Natural killer cell treated with Interleukin-12 subunit alpha and Interleukin-12 subunit beta and Interleukin-15 and Interleukin-18, amount 100 ng/mL, for 72 hours (primary cell): Measurements from ENCODE around the gene CHRNB4. TPM values are rescaled to one million over a fixed set of nuclear protein-coding genes. Genes with fewer than 3 reads are reported as not detected.
"Not testable (repeated sequence)": the region's sequence is repeated elsewhere in the genome, so short reads cannot be mapped to it uniquely, and the experiment has no call there.

Experiments
- ATAC-seq, 2 donors: fragments of 150-1000 bp; cut with Tn5 transposase in 1 of 2; sonication (Bioruptor Pico), chemical (Tn5 transposase) in 1 of 2; 2 replicates each; pipeline ENCODE4 v1.10.0; 2021
- DNase-seq: peaks from one replicate; pipeline ENCODE4 v3.0.0; 2022; ENCODE audit warnings: low spot score
- H3K27ac Mint-ChIP-seq, 2 donors: 1 replicate in 1 of 2; 2 replicates in 1 of 2; pipeline ENCODE4 v1.8.0; 2022; ENCODE audit warnings: mixed read lengths in 2 of 2, mild to moderate bottlenecking in 1 of 2, moderate library complexity in 1 of 2
- H3K27me3 Mint-ChIP-seq, 2 donors: 1 replicate in 1 of 2; 2 replicates in 1 of 2; pipeline ENCODE4 v1.8.0; 2022; ENCODE audit warnings: mixed read lengths in 2 of 2
- H3K36me3 Mint-ChIP-seq: one replicate; pipeline ENCODE4 v1.8.0; 2022; ENCODE audit warnings: mixed read lengths
- H3K4me1 Mint-ChIP-seq, 2 donors: 1 replicate in 1 of 2; 2 replicates in 1 of 2; pipeline ENCODE4 v1.8.0; 2022; ENCODE audit warnings: low read depth in 2 of 2, mixed read lengths in 2 of 2, mild to moderate bottlenecking in 1 of 2
- H3K4me3 Mint-ChIP-seq: one replicate; pipeline ENCODE4 v1.8.0; 2022; ENCODE audit warnings: mixed read lengths
- H3K9me3 Mint-ChIP-seq: 2 replicates; pipeline ENCODE4 v1.8.0; 2022; ENCODE audit warnings: mixed read lengths
- total RNA-seq, 2 donors: library from RNA; stranded (reverse); gene quantifications; one replicate each; pipeline ENCODE4 v1.2.3, GENCODE V29; 2022

The CHRNB4 gene
- total RNA-seq, 2 donors from 2014 or later = not detected

DNA sequence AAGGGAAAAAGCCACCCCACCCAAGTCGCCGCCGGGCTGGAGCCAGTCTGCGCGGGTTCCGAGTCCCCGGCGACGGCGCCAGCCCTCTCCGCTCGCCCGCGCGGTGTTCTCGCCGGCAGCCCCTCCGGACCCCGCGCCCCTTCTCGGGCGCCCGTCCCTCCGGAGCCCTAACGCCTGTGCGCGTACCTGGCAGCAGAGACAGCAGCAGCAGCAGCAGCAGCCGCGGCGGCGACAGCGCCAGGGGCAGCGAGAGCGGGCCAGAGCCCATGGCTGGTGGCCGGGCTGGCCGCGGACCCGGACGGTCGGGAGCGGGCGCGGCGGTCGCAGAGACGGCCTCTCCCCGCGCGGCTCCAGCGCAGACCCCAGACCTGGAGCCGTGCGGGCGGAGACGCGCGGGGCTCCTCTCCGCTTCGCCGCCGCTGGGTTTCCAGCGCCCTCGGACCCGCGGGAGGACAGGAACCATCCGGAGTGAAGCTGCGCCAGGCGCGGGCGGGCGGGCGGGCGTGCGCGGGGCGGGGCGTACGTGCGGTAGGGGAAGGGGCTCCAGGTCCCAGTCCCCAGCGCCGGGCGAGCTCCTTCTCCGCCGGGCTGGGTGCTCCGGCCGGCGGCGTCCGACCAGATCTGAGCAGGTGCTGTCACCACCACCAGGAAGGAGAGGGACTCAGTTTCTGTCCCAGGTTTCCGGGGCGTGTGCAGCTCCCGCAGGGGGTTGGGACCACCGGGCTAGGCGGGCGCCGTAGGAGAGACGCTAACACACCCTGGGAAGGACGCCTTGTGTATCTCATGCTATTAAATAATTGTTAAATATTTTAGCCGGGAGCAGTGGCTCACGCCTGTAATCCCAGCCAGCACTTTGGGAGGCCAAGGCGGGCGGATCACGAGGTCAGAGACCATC lies 20.2 kb downstream of the CHRNB4 start, which contains the start of gene CHRNA3:
Gene CHRNA3 (minus strand): TSS at position 470 of the 895 bp plus-strand sequence. CDS start 202 bp downstream, at position 268.
- H3K27me3 Mint-ChIP-seq = peaks cover 33 to 42% of the 10 kb centered on the region in 2 donors
- H3K4me3 Mint-ChIP-seq = no peak within 1 kb of the TSS
- ATAC-seq = no peak
- no peak within 1 kb of the TSS for H3K27ac Mint-ChIP-seq
- no peaks in the 10 kb centered on the region for H3K9me3 Mint-ChIP-seq
- no peak for DNase-seq
- peaks cover 0 to 3% of the 10 kb centered on the region in 2 donors for H3K4me1 Mint-ChIP-seq
- H3K36me3 Mint-ChIP-seq = no peaks in the 10 kb centered on the region

DNA sequence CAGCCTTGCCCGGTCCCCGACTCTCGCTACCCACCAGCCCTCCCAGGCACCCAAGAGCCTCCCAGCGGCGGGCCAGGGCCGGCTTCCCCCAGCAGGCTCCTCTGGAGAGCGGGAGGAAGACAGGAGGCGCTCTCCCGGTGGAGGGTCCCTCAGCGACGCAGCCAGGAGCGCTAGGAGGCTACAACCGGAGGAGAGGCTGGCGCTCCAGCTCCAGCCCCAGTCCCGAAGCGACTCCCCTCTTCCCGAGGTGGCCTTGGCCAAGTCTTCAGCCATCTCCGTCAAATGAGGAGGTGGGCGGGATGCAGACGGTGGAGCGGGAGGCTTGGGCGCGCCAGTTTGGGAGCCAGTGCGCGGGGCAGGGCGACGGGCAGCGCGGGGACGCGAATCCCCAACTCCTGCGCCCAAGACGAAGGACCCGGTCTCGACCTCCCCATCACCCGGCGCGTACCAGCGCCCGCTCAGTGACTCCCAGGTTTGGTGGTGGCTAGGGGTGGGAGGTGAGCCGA lies 20.9 kb downstream of the CHRNB4 start:
- no peak overlapping the region for H3K27ac Mint-ChIP-seq
- H3K27me3 Mint-ChIP-seq = peaks cover 33 to 42% of the 10 kb centered on the region in 2 donors
- no peak for ATAC-seq
- peaks cover 0 to 3% of the 10 kb centered on the region in 2 donors for H3K4me1 Mint-ChIP-seq
- no peaks in the 10 kb centered on the region for H3K36me3 Mint-ChIP-seq
- no peak overlapping the region for H3K4me3 Mint-ChIP-seq
- H3K9me3 Mint-ChIP-seq = no peaks in the 10 kb centered on the region
- no peak for DNase-seq

DNA sequence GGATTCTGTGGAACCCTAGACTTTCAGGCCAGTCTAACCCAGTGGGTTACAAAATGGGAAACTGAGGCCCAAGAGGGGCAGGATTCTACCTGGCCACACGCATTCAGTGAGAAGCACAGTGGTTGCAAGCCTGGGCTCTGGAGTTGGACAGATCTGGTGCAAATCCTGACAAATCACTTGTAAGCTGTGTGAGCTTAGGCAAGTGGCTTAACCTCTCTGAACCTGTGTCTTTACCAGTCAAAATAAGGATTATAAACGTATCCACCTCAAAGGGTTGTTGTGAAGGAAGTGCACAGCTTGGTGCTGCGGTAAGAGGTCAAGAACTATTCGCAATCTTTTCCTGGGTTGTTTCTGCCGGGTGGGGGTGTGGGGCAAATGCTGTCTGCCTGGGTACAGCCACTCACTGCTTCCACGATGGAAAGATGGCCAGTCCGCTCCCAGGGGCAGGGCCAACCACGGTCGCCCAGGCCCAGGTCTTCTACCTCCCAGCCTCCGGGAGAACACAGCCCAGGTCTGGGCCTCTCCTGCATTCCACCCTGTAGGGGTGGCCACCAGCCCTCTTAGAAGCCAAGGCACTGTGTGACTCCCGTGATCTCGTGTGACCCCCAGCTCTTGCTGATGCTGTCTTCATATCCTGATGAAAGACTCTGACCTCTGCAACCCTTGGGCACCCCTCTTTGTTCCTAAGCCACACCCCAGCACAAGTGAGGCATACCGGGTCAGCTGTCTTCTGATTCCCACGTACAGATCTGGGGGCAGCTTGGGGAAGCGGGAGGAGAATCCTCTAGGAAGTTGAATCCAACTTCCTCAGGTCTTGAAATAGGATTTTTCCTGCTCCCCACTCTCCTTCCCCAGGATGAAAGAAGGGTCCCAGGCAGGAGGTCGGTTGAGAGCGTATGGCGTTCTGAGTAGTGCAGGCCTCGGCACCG lies 21.7 kb downstream of the CHRNB4 start:
- DNase-seq (no peak), ATAC-seq (no peak)
- Mint-ChIP-seq H3K27me3 (peaks cover 33 to 37% of the 10 kb centered on the region in 2 donors), H3K4me3 (no peak overlapping the region), H3K36me3 (no peaks in the 10 kb centered on the region), H3K4me1 (peaks cover 0 to 3% of the 10 kb centered on the region in 2 donors), H3K27ac (no peak overlapping the region), H3K9me3 (no peaks in the 10 kb centered on the region)

DNA sequence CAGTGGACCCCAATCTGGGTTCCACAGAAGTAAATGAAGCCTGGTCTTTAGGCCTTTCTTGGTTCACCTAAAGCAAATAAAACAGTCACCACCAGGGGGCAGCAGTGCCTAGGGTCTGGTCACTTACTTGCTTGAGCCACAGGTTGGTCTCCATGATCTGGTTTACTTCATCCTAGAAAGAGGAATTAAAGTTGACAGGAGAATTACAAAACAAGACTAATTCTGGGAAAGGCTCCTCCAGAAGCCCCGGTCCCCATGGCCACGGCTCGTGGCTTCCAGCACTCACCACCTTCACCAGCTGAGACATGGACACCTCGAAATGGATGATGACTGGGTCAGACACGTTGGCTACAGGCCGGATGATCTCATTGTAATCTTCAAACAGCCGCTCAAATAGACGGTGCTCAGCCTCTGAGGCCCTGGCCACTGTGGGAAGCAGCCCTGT lies 22.5 kb downstream of the CHRNB4 start:
- peaks cover 0 to 3% of the 10 kb centered on the region in 2 donors for H3K4me1 Mint-ChIP-seq
- ATAC-seq = peak in 1 of 2 donors; percentile 62
- H3K27me3 Mint-ChIP-seq = peaks cover 29% of the 10 kb centered on the region in 2 donors
- H3K36me3 Mint-ChIP-seq = no peaks in the 10 kb centered on the region
- H3K4me3 Mint-ChIP-seq = no peak overlapping the region
- no peak overlapping the region for H3K27ac Mint-ChIP-seq
- H3K9me3 Mint-ChIP-seq = no peaks in the 10 kb centered on the region
- peak; percentile 81 for DNase-seq

DNA sequence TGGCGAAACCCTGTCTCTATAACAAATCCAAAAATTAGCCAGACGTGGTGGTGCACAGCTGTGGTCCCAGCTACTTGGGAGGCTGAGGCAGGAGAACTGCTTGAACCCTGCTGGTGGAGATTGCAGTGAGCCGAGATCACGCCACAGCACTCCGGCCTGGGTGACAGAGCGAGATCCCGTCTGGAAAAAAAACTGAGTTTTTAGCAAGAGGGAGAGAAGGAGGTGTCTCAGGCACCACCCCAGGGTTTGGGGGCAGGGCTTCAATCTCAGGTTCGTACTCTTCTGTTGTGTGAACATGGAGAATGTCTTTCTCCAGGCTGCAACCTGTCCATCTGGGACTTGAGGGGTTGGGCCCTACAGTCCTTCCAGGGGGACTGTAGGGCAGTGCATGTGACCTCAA lies 22.9 kb downstream of the CHRNB4 start:
- Mint-ChIP-seq H3K4me3 (no peak overlapping the region), H3K27ac (no peak overlapping the region), H3K36me3 (no peaks in the 10 kb centered on the region), H3K9me3 (no peaks in the 10 kb centered on the region), H3K4me1 (peaks cover 0 to 3% of the 10 kb centered on the region in 2 donors), H3K27me3 (peaks cover 25 to 26% of the 10 kb centered on the region in 2 donors)
- DNase-seq (no peak), ATAC-seq (no peak)

DNA sequence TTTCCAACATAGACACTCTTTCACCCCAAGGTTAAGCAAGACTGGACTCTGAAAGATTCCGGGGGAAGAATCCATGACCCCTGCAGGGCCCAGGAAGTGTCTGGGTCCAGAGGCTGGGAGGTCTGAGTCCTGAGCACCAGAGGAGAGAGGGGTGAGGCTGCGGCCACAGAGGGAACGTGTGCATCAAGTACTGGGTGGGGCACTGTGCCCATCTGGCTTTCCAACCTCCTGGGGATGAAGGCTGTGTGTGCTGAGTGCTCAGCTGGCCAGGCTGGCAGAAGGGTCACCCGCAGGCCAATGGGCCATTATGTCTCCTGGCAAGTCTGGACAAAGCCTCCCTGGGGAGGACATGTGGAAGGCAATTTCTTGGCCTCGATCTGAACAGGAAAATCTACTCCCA lies 23.5 kb downstream of the CHRNB4 start:
- ATAC-seq = no peak
- no peak for DNase-seq
- H3K27me3 Mint-ChIP-seq = peaks cover 20 to 24% of the 10 kb centered on the region in 2 donors
- H3K36me3 Mint-ChIP-seq = no peaks in the 10 kb centered on the region
- peaks cover 0 to 3% of the 10 kb centered on the region in 2 donors for H3K4me1 Mint-ChIP-seq
- H3K27ac Mint-ChIP-seq = no peak overlapping the region
- H3K9me3 Mint-ChIP-seq = no peaks in the 10 kb centered on the region
- no peak overlapping the region for H3K4me3 Mint-ChIP-seq

DNA sequence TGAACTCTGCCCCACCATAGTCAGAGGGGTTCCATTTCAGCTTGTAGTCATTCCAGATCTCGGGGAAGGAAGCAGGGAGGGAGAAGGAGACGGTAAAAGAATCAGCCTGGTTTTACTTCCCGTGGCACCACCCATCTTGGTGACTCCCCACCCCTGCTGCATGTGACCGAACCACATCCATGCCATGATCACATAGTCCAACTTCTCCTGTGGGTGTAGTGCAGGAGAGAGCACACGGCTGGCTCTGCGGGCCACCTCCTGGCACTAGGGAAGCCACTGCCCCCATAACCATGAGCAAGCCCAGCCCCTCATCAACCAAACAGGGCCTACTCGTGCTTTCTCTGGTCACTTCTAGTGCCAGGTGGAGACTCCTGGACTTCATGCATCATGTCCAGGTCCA lies 23.9 kb downstream of the CHRNB4 start:
- peaks cover 0 to 3% of the 10 kb centered on the region in 2 donors for H3K4me1 Mint-ChIP-seq
- no peak overlapping the region for H3K4me3 Mint-ChIP-seq
- H3K27me3 Mint-ChIP-seq = peaks cover 16 to 19% of the 10 kb centered on the region in 2 donors
- no peak overlapping the region for H3K27ac Mint-ChIP-seq
- ATAC-seq (no peak), DNase-seq (no peak)
- H3K36me3 Mint-ChIP-seq = no peaks in the 10 kb centered on the region
- H3K9me3 Mint-ChIP-seq = no peaks in the 10 kb centered on the region

DNA sequence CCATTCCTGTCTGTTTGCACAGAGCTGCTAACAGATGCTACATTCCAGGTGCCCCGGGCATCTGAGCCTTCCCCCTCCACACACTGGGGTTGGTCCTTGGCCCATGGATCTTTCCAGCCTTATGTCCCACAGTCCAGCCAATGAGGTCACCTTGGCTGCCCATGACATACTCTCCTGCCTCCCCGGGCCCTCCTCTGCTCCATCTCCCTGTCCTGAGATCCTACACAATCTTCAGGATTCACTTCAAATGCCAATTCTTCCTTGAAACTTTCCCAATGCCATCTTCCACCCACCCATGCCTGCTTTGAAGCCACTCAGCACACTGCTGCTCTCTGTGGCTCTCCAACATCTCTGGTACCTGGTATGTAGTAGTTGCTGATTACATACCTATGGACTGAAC lies 24.5 kb downstream of the CHRNB4 start:
- Mint-ChIP-seq H3K27me3 (peaks cover 10 to 15% of the 10 kb centered on the region in 2 donors), H3K4me1 (peaks cover 0 to 3% of the 10 kb centered on the region in 2 donors), H3K27ac (no peak overlapping the region), H3K9me3 (no peaks in the 10 kb centered on the region), H3K36me3 (no peaks in the 10 kb centered on the region), H3K4me3 (no peak overlapping the region)
- no peak for ATAC-seq
- no peak for DNase-seq

DNA sequence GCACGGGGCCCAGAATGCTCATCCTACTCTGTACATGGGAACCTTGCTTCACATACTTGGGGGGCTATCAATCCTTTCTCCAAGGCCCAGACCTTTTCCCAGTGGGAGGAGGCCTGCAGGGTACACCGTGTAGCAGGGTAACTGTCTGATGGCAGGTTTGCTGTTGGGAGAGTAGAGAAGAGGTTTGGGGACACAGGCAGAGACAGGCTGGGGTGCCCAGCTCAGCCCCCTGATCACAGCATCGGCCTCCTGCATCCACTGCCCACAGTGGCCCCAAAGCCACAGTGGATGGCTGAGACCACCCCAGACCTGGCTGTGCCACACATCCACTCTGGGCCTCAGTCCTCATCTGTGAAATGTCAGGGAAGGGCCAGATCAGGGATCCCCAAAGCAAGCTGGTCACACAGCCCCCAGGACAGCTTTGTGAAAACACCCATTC lies 25.8 kb downstream of the CHRNB4 start:
- Mint-ChIP-seq H3K27ac (no peak overlapping the region), H3K4me1 (peaks cover 0 to 3% of the 10 kb centered on the region in 2 donors), H3K9me3 (no peaks in the 10 kb centered on the region), H3K36me3 (no peaks in the 10 kb centered on the region), H3K4me3 (no peak overlapping the region), H3K27me3 (peaks cover 9 to 15% of the 10 kb centered on the region in 2 donors)
- ATAC-seq = peak; percentile 32 to 50
- DNase-seq = no peak

DNA sequence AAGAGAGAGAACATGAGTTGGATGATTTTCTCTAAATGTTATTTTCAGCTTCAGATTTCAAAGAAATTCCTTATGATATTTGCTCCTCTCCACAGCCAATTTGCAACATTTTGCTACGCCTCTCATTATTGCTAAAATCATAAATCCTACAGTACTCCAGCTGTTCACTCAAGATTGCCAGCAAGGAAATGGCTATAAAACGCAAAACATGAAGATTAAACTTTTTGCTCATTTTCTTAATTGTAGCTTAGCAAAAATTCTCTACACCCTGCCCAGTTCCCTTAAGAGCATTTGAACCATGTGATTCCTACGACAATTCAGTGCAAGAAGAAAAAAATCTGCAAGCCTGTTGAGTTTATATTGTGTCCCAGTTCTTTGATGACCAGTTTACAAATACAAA lies 27.0 kb downstream of the CHRNB4 start:
- Mint-ChIP-seq H3K4me3 (no peak overlapping the region), H3K27ac (no peak overlapping the region), H3K36me3 (no peaks in the 10 kb centered on the region), H3K4me1 (peaks cover 0 to 3% of the 10 kb centered on the region in 2 donors), H3K9me3 (no peaks in the 10 kb centered on the region), H3K27me3 (peaks cover 11 to 18% of the 10 kb centered on the region in 2 donors)
- ATAC-seq (no peak), DNase-seq (no peak)

DNA sequence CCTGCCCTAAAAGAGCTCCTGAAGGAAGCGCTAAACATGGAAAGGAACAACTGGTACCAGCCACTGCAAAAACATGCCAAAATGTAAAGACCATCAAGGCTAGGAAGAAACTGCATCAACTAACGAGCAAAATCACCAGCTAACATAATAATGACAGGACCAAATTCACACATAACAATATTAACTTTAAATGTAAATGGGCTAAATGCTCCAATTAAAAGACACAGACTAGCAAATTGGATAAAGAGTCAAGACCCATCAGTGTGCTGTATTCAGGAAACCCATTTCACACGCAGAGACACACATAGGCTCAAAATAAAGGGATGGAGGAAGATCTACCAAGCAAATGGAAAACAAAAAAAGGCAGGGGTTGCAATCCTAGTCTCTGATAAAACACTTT lies 31.5 kb downstream of the CHRNB4 start:
- not testable (repeated sequence) for H3K27ac Mint-ChIP-seq, H3K36me3 Mint-ChIP-seq, ATAC-seq, H3K9me3 Mint-ChIP-seq, H3K4me1 Mint-ChIP-seq, H3K4me3 Mint-ChIP-seq, DNase-seq
- H3K27me3 Mint-ChIP-seq = peaks cover 21 to 29% of the 10 kb centered on the region in 2 donors

DNA sequence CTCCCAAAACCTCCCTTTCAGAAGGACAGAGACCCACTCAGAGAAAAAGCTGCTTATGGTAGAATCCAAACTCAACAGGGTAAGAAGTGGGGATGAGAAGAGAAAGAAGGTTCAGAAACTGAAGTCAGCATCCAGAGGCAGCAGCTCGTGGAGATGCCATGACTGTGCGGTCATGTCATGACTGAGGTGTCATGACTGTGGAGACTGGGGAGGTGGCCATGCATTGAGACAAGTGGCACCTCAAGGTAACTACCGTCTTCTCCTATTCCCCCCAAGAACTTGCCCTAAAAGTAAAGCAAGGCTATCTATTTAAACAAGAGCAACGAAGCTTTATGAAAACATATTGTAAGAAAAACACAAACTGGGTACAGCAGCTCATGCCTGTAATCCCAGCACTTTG lies 35.3 kb downstream of the CHRNB4 start:
- H3K27ac Mint-ChIP-seq = no peak overlapping the region
- no peak for ATAC-seq
- H3K9me3 Mint-ChIP-seq = no peaks in the 10 kb centered on the region
- H3K36me3 Mint-ChIP-seq = no peaks in the 10 kb centered on the region
- peaks cover 35 to 38% of the 10 kb centered on the region in 2 donors for H3K27me3 Mint-ChIP-seq
- no peak overlapping the region for H3K4me3 Mint-ChIP-seq
- no peak for DNase-seq
- no peaks in the 10 kb centered on the region for H3K4me1 Mint-ChIP-seq

DNA sequence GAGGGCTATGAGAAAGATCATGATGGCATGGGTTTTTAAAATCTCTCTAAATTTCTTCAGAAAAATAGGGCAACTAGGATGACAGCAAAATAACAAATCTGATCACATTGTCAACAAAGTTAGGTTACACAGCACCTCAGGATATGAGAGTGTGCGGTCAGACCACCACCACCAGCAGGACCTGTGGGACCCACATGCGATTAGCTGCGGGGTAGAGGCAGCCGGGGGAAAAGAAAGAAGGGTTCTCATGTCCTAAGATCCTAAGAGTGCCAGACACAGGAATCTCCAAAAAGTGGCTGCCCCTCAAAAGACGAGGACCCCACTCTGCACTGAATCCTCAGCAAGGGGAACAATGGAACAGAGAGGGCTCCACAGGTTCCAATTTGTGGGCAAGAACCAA lies 35.8 kb downstream of the CHRNB4 start:
- no peak for DNase-seq
- Mint-ChIP-seq H3K4me3 (no peak overlapping the region), H3K27me3 (peaks cover 33 to 36% of the 10 kb centered on the region in 2 donors), H3K4me1 (no peaks in the 10 kb centered on the region), H3K9me3 (no peaks in the 10 kb centered on the region), H3K27ac (no peak overlapping the region), H3K36me3 (no peaks in the 10 kb centered on the region)
- ATAC-seq = no peak
